BJ (cell line): ENCODE measurements around the gene ERLIN1. TPM values are rescaled to one million over a fixed set of nuclear protein-coding genes. Genes with fewer than 3 reads are reported as not detected.

Source experiments
- CTCF ChIA-PET: fragments of 350-600 bp; formaldehyde crosslinking; extraction: SDS; loops from one replicate; lab custom pipeline; 2021; ENCODE audit warnings: antibody characterized with exemption, inconsistent platforms; lab: Yijun Ruan, JAX
- POLR2A ChIA-PET: fragments of 300-600 bp; sonication (Branson Sonifier 250); formaldehyde crosslinking; extraction: SDS; loops from one replicate; lab custom pipeline; 2021; ENCODE audit warnings: antibody characterized with exemption; lab: Charles Lee
- DNase-seq: peaks from one replicate; pipeline ENCODE4 v3.0.0-alpha.2; 2011; ENCODE audit warnings: low read depth
- H3K27me3 ChIP-seq: 2 replicates; pipeline ENCODE4 v1.6.0; 2011; ENCODE audit warnings: low read length; ENCODE audit not compliant: control insufficient read depth, insufficient read depth
- H3K36me3 ChIP-seq: 2 replicates; pipeline ENCODE4 v1.5.1; 2011; ENCODE audit warnings: low read length; ENCODE audit not compliant: control insufficient read depth, insufficient read depth
- H3K4me3 ChIP-seq: 2 replicates; pipeline ENCODE4 v1.5.1; 2011; ENCODE audit warnings: low read depth, mild to moderate bottlenecking, control low read depth, low read length
- polyA plus RNA-seq: library from polyadenylated mRNA; depleted of rRNA; stranded (reverse); fragments of >200 nt; gene quantifications from 2 replicates; pipeline ENCODE4 v1.2.3, GENCODE V29; 2011
- TF ChIP-seq, protein P1 (sequence below): IDR thresholded peaks from 2 replicates; pipeline ENCODE4 v1.5.1; 2011; ENCODE audit warnings: low read depth, mild to moderate bottlenecking, control low read depth, inconsistent platforms, low read length, moderate library complexity; ENCODE audit not compliant: insufficient read depth

ERLIN1 gene
- polyA plus RNA-seq, 1 experiment = 37.7 TPM

DNA sequence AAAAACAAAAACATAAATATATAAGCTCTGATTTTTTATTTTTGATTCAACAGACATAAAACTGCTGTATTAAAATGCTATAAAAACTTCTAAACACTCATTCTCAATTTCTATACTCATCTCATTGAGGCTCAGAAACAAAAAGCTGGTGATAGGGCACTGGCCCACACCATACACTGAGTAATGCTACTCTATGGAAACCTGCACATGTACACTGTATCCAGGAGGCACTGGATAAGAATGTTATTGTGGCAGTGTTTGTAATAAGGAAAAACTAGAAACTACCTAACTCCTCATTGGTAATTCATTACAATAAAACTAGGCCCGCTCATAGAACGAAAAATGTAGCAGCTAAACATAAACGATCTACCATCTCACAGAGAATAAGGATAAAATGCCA is 23.1 kb downstream of the ERLIN1 start:
- Histone ChIP-seq H3K4me3 (no peak overlapping the region), H3K36me3 (0 out of 2 replicates have a peak, but pooled peaks cover 3% of the 10 kb centered on the region), H3K27me3 (no peaks in the 10 kb centered on the region)
- ChIA-PET CTCF (no interaction called here), POLR2A (no interaction called here)
- TF ChIP-seq, protein P1, sequence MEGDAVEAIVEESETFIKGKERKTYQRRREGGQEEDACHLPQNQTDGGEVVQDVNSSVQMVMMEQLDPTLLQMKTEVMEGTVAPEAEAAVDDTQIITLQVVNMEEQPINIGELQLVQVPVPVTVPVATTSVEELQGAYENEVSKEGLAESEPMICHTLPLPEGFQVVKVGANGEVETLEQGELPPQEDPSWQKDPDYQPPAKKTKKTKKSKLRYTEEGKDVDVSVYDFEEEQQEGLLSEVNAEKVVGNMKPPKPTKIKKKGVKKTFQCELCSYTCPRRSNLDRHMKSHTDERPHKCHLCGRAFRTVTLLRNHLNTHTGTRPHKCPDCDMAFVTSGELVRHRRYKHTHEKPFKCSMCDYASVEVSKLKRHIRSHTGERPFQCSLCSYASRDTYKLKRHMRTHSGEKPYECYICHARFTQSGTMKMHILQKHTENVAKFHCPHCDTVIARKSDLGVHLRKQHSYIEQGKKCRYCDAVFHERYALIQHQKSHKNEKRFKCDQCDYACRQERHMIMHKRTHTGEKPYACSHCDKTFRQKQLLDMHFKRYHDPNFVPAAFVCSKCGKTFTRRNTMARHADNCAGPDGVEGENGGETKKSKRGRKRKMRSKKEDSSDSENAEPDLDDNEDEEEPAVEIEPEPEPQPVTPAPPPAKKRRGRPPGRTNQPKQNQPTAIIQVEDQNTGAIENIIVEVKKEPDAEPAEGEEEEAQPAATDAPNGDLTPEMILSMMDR = no peak
- DNase-seq = no peak

DNA sequence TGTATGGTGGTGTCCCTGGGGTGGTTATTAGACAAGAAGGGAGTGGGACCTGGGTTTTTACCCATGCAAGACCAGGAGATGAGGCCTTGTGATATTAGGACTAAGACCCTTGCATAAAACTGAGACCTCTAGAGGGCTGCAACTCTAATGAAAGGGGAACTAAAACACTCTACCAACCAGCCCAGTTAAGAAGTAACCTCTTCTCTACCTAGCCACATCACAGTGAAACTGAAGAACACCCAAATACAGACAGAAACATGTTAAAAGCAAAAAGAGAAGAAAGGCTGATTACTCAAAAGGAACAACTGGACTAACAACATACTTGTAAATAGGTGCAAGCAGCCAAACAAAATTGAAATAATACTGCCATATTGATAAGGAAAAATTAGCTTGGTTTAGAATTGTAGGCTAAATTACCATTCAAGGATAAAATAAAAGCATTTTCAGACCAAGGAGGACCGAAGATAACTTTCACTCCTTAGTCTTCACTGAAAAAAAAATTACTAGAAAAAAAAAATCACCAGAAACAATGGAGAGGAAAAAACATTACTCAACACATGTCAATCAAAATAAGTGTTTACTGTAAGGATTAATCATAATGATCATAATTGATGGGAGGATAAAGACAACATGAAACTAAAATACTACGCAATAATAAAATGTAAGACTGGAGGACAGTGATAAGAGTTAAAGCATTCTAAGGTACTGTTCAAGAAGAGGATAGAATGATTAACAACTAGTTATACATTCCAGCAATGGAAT is 27.6 kb downstream of the ERLIN1 start:
- H3K36me3 ChIP-seq = peaks cover 1% of the 10 kb centered on the region
- ChIA-PET CTCF (no interaction called here), POLR2A (no interaction called here)

DNA sequence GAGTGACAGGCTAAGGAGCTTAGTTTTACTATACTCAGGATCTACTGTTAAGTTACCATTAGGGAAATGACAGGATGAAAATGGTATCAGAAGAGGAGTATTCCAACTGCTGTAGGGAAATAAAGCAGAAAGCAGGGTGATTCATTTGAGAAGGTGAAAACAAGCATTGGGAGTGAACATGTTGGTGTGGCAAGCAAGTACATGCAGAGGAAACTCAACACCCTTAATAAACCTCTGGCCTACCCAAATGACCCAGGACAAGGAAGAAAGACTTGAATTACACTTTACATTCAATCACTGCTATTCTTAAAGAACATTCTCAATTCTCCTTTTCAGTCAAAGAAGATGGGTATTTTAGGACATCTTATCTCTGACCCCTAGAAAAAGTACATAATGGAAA is 28.7 kb downstream of the ERLIN1 start:
- Histone ChIP-seq H3K36me3 (peaks cover 3% of the 10 kb centered on the region), H3K4me3 (no peak overlapping the region), H3K27me3 (no peaks in the 10 kb centered on the region)
- ChIA-PET POLR2A (no interaction called here), CTCF (interaction anchor here (1.1 kb wide), 1 partner anchor 13 kb away, joined by 4 read pairs; no protein-coding TSS in a partner anchor)
- no peak for DNase-seq
- TF ChIP-seq, protein P1 = no peak

More for the DNA sequence above, 27.6 kb downstream of the ERLIN1 start:
- TF ChIP-seq, protein P1 = no peak
- Histone ChIP-seq H3K4me3 (no peak overlapping the region), H3K27me3 (no peaks in the 10 kb centered on the region)
- no peak for DNase-seq

DNA sequence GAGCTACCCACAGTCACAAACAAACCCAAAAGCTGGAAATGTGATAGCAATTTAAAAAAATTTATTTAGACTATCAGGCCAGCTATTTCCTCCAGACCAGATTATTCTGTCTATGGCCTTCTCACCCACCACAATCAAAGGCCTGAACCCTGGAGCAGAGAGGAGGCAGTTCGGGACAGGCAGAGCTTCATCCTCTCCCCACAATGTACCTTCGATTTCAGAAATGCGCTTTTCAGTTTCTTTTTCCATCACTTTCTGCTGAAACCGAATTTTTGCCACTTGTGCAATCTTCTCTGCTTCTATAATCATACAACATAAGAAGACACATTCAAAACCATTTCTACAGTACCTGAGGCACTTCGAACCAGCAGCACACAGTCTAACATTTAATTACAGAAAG is 29.9 kb downstream of the ERLIN1 start:
- H3K4me3 ChIP-seq = no peak overlapping the region
- peaks cover 11% of the 10 kb centered on the region for H3K36me3 ChIP-seq
- TF ChIP-seq, protein P1 = no peak
- ChIA-PET CTCF (interaction anchor here (1.1 to 1.2 kb wide), 2 partner anchors 14 to 37 kb away, joined by 3 to 4 read pairs; no protein-coding TSS in a partner anchor), POLR2A (no interaction called here)
- H3K27me3 ChIP-seq = no peaks in the 10 kb centered on the region
- no peak for DNase-seq

DNA sequence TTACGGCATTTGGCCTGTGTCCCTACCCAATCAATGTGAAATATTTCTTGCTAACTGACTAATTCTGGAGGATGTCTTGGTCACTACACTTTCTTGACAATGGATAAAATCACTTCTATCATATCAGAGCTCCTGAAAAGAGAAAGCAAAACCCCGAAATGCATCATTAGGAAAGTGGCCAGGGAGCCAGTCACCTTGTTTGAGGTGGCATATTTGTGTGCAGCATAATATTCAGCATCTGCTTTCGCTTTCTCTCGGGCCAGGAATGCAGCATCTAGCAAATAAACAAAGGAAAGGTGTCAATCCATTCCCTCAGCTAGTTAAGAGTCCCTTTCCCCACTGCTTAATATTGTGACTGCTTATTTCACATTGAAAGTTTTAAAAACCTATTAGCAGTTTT is 31.2 kb downstream of the ERLIN1 start:
- DNase-seq = no peak
- CTCF ChIA-PET = interaction anchor here (1.2 to 1.5 kb wide), 2 partner anchors 15 to 38 kb away, joined by 3 read pairs; no protein-coding TSS in a partner anchor
- POLR2A ChIA-PET = interaction anchor here (0.6 kb wide), 1 partner anchor 1302 kb away, joined by 6 read pairs; no protein-coding TSS in a partner anchor

More for the DNA sequence above, 31.2 kb downstream of the ERLIN1 start:
- TF ChIP-seq, protein P1 = no peak
- no peaks in the 10 kb centered on the region for H3K27me3 ChIP-seq
- peaks cover 11% of the 10 kb centered on the region for H3K36me3 ChIP-seq
- H3K4me3 ChIP-seq = no peak overlapping the region
